DMS 273 treated with DMSO at 0.1 percent for 48 hours (cell line): ENCODE measurements around the gene VWA5A.

ENCODE experiments used
- DNase-seq: peaks from one replicate; lab custom pipeline; 2025; lab: John Stamatoyannopoulos, UW

Gene VWA5A

GRCh38 chr11:124114942-124115781 lies at the start of gene VWA5A:
Gene VWA5A (plus strand): TSS chr11:124115450. CDS start chr11:124117512, 2,062 bp downstream.
- peak; percentile 70 for DNase-seq

- no peak for DNase-seq
Observed at GRCh38 chr11:124068601-124069110, 46.6 kb upstream of the VWA5A start.

- DNase-seq, result peak; percentile 20
Observed at GRCh38 chr11:124069429-124070401, 45.5 kb upstream of the VWA5A start.

- peak; percentile 23 for DNase-seq
Observed at GRCh38 chr11:124070915-124071622, 44.2 kb upstream of the VWA5A start.

GRCh38 chr11:124071623-124071948 lies 43.7 kb upstream of the VWA5A start:
- no peak for DNase-seq

- no peak for DNase-seq
Observed at GRCh38 chr11:124072147-124072546, 43.1 kb upstream of the VWA5A start.

- no peak for DNase-seq
Observed at GRCh38 chr11:124074554-124074953, 40.7 kb upstream of the VWA5A start.

- DNase-seq, result no peak
Observed at GRCh38 chr11:124075492-124075840, 39.8 kb upstream of the VWA5A start.

- DNase-seq, result no peak
Observed at GRCh38 chr11:124075841-124076651, 39.2 kb upstream of the VWA5A start.

- no peak for DNase-seq
Observed at GRCh38 chr11:124077266-124077665, 38.0 kb upstream of the VWA5A start.

- no peak for DNase-seq
Observed at GRCh38 chr11:124078591-124078990, 36.7 kb upstream of the VWA5A start.

GRCh38 chr11:124079631-124080326 lies 35.5 kb upstream of the VWA5A start:
- DNase-seq, result no peak

- DNase-seq, result no peak
Observed at GRCh38 chr11:124080327-124081001, 34.8 kb upstream of the VWA5A start.

GRCh38 chr11:124081483-124081882 lies 33.8 kb upstream of the VWA5A start:
- DNase-seq, result no peak

- no peak for DNase-seq
Observed at GRCh38 chr11:124082371-124082770, 32.9 kb upstream of the VWA5A start.

GRCh38 chr11:124085583-124085982 lies 29.7 kb upstream of the VWA5A start:
- DNase-seq, result no peak

- no peak for DNase-seq
Observed at GRCh38 chr11:124085997-124086846, 29.0 kb upstream of the VWA5A start.

GRCh38 chr11:124090996-124091395 lies 24.3 kb upstream of the VWA5A start:
- DNase-seq, result no peak

GRCh38 chr11:124093330-124093729 lies 21.9 kb upstream of the VWA5A start:
- no peak for DNase-seq
